ENCODE data around the gene COL6A6.
"Not testable (repeated sequence)": the region's sequence is repeated elsewhere in the genome, so short reads cannot be mapped to it uniquely, and the experiment has no call there.

COL6A6 gene

DNA sequence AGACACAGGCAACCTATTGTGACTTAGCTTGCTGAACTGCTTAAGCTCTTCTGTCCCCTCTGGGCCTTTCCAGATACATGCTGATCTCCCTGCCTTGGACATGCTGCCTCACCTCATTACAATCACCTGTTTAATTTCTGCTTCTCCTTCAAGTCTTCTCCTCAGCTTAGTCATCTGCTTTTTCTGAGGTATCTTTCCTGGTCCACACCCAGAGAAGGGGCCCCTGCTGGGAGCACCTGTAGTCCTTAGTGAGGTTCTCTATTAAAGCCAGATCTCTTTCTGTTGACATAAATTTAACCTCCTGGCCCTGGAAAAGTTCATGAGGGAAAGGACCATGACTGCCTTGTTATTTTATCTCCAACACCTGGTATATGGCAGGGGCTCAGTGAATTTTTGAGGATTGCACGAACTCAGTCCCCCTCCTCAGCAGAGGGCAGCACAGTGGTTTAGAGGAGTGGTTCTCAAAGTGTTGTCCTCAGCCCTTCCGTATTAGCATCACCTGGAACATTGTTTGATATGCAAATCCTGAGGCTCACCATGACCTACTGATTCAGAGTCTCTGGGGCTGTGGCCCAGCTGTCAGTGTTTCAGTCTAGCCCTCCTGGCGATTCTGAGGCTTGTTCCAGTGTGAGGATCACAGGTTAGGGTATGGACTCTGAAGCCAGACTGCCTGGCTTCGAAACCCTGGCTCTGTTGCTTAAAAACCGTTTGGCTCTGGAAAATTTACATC lies 12.7 kb downstream of the COL6A6 start:
- DNase-seq = no peak

GRCh38 chr3:130533247-130533646 lies 16.3 kb downstream of the COL6A6 start:
- no peak for DNase-seq

DNA sequence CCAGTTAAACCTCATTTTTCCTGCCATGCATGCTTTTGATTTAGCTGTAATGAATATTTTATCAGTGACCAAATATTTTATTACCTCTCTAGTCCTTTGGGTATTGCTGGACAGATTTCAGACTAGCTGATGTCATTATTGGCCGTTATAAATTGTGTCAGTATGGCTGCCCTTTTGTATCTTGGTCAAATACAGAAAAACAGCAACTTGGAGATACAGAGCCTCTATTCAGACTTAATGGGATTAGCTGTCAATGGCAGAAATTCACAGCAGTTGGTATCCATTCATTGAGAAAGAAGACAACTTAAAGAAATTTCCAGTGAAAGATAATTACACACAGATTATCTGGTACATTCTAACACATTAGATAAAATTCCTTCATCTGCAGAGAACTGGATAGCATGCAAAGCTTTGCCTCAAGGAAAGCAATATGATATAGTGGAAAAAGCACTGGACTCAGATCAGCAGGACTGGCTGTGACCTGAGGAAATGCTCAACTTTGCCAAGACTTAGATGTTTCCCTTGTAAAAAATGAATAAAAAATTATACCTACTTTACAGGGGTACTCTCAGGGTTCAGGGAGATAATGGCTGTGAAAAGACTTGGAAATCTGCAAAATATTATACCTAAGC lies 20.8 kb downstream of the COL6A6 start:
- DNase-seq = no peak

- DNase-seq = peak; percentile 48
Observed at GRCh38 chr3:130539005-130539404, 22.0 kb downstream of the COL6A6 start.

GRCh38 chr3:130543322-130543721 lies 26.3 kb downstream of the COL6A6 start:
- DNase-seq = no peak

- no peak for DNase-seq
Observed at GRCh38 chr3:130546920-130547679, 30.1 kb downstream of the COL6A6 start.

GRCh38 chr3:130547680-130548065 lies 30.7 kb downstream of the COL6A6 start:
- not testable (repeated sequence) for DNase-seq

DNA sequence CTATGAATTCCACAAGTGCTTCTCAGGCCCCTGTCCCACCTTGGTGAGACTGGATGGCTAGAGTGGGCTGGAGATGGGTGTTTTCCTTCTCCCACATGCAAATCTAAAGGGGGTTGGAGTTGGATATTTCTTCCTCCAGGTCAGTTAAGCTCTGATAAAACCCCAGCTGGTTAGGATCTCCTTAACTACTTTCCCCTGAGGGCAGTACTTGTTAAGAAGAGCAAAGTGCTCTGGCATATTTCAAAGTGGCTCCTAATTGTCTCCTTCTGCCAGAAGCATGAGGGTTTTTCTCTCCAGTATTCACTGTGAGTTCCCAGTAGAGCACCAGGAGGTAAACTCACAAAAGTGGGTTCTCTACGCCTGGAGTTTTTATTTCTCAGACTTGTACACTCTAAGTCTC lies 31.4 kb downstream of the COL6A6 start:
- no peak for DNase-seq

- no peak for DNase-seq
Observed at GRCh38 chr3:130557336-130558035, 40.5 kb downstream of the COL6A6 start.

DNA sequence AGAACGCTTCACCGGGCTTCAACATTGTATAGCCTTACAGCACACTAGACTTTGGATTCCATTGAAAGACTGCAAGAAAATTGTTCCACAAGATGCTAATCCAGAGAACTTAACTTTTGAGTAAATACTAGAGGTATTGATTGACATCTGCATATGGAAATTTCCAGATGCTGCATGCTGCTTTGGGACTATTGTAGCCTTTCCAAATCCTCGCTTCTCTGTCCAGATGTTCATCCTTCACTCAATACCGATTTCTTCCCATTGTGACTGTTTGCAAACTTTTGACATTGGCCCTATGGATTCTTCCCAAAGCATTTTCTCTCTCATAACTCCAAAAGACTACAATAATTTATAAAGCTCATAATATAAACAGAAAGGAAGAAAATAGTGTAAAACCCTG lies 41.4 kb downstream of the COL6A6 start:
- DNase-seq = no peak

DNA sequence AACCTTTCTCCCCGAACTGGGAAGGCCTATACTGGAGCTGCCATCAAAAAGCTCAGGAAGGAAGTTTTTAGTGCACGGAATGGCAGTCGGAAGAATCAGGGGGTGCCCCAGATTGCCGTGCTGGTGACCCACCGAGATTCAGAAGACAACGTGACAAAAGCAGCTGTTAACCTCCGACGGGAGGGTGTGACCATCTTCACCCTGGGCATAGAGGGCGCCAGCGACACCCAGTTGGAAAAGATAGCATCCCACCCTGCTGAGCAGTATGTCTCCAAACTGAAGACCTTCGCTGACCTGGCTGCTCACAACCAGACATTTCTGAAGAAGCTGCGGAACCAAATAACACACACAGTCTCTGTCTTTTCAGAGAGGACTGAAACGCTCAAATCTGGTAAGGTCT lies 48.2 kb downstream of the COL6A6 start:
- DNase-seq = no peak

Measured in fibroblast of skin of abdomen (primary cell).